ENCODE results near the gene SAG.

DNA sequence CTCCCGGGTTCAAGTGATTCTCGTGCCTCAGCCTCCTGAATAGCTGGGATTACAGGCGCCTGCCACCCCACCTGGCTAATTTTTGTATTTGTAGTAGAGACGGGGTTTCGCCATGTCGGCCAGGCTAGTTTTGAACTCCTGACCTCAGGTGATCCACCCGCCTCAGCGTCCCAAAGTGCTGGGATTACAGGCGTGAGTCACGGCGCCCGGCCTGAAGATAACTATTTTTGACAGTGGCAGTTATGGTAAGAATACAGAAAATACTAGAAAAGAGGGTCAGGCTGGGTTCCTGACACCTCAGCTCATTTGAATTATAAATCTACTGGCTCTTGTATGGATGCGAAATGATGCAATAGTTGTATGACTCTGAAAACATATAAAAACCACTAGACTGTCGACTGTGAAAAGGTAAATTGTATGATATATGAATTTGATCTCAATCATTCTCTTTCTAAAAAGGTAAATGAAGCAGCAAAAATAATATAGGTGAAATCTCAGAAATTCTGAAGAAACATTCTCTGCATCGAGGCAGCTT, 35.6 kb downstream of the SAG start:
- TF ChIP-seq, protein P1, sequence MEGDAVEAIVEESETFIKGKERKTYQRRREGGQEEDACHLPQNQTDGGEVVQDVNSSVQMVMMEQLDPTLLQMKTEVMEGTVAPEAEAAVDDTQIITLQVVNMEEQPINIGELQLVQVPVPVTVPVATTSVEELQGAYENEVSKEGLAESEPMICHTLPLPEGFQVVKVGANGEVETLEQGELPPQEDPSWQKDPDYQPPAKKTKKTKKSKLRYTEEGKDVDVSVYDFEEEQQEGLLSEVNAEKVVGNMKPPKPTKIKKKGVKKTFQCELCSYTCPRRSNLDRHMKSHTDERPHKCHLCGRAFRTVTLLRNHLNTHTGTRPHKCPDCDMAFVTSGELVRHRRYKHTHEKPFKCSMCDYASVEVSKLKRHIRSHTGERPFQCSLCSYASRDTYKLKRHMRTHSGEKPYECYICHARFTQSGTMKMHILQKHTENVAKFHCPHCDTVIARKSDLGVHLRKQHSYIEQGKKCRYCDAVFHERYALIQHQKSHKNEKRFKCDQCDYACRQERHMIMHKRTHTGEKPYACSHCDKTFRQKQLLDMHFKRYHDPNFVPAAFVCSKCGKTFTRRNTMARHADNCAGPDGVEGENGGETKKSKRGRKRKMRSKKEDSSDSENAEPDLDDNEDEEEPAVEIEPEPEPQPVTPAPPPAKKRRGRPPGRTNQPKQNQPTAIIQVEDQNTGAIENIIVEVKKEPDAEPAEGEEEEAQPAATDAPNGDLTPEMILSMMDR (IDR thresholded peaks at IDR 0.05): no peak
- TF ChIP-seq POLR2A (IDR thresholded peaks at IDR 0.05): no peak
- TF ChIP-seq POLR2AphosphoS5 (IDR thresholded peaks at IDR 0.05): no peak

All from gastroesophageal sphincter (tissue), 3 donors.